ENCODE results near the gene CFAP100. TPM values are rescaled to one million over a fixed set of nuclear protein-coding genes. Genes with fewer than 3 reads are reported as not detected.

Gene CFAP100
- total RNA-seq, 2 donors from 2014 or later, result not detected

- Histone ChIP-seq H3K4me3 (no peak overlapping the region), H3K27ac (no peak overlapping the region), H3K4me1 (no peaks in the 10 kb centered on the region), H3K36me3 (no peaks in the 10 kb centered on the region), H3K27me3 (no peaks in the 10 kb centered on the region), H3K9me3 (peaks cover 0 to 13% of the 10 kb centered on the region in 2 donors)
- no peak for DNase-seq (ENCODE audit: low spot score)
- TF ChIP-seq, protein P1, sequence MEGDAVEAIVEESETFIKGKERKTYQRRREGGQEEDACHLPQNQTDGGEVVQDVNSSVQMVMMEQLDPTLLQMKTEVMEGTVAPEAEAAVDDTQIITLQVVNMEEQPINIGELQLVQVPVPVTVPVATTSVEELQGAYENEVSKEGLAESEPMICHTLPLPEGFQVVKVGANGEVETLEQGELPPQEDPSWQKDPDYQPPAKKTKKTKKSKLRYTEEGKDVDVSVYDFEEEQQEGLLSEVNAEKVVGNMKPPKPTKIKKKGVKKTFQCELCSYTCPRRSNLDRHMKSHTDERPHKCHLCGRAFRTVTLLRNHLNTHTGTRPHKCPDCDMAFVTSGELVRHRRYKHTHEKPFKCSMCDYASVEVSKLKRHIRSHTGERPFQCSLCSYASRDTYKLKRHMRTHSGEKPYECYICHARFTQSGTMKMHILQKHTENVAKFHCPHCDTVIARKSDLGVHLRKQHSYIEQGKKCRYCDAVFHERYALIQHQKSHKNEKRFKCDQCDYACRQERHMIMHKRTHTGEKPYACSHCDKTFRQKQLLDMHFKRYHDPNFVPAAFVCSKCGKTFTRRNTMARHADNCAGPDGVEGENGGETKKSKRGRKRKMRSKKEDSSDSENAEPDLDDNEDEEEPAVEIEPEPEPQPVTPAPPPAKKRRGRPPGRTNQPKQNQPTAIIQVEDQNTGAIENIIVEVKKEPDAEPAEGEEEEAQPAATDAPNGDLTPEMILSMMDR (IDR thresholded peaks at IDR 0.05), result no peak
These were observed 30.0 kb downstream of the CFAP100 start for GRCh38 chr3:126424751-126425150.

DNA sequence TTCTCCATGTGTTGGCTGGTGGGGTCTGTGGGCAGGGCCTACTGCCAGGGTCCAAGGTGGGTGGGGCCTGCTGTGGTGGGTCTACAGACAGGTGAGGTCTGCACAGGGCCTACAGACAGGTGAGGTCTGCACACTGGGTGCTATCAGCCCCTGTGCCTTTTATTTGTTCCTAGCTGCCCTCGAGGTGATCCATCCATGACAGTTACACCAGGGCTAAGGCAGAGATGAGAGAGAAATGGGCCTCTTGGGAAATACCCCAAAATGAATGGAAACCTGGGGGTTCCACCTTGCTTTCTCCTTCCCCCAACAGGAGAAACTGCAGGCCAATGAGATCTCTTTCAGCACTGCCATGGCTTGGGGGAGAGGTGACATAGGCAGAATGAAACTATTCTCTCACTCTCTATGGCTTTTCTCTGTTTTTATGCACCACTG is 36.4 kb downstream of the CFAP100 start:
- TF ChIP-seq, protein P1 (IDR thresholded peaks at IDR 0.05), result no peak
- peaks cover 0 to 8% of the 10 kb centered on the region in 2 donors for H3K9me3 ChIP-seq
- H3K27me3 ChIP-seq, result no peaks in the 10 kb centered on the region

GRCh38 chr3:126432361-126433104 is 37.8 kb downstream of the CFAP100 start:
- TF ChIP-seq, protein P1 (IDR thresholded peaks at IDR 0.05), result no peak
- peak; percentile 4 for DNase-seq (ENCODE audit: low spot score)
- Histone ChIP-seq H3K27me3 (no peaks in the 10 kb centered on the region), H3K4me1 (peaks cover 0 to 13% of the 10 kb centered on the region in 2 donors), H3K36me3 (peaks cover 25% of the 10 kb centered on the region), H3K9me3 (peaks cover 0 to 4% of the 10 kb centered on the region in 2 donors), H3K27ac (peak overlapping the region in 1 of 2 donors; percentile 70), H3K4me3 (no peak overlapping the region)

More for the DNA sequence above, 36.4 kb downstream of the CFAP100 start:
- peak; percentile 16 for DNase-seq (ENCODE audit: low spot score)
- Histone ChIP-seq H3K4me1 (peaks cover 0 to 13% of the 10 kb centered on the region in 2 donors), H3K27ac (no peak overlapping the region), H3K36me3 (peaks cover 14% of the 10 kb centered on the region), H3K4me3 (no peak overlapping the region)

- H3K27me3 ChIP-seq, result no peaks in the 10 kb centered on the region
- H3K36me3 ChIP-seq, result peaks cover 31% of the 10 kb centered on the region
- peak; percentile 47 for DNase-seq (ENCODE audit: low spot score)
- H3K4me3 ChIP-seq, result no peak overlapping the region
- peaks cover 0 to 13% of the 10 kb centered on the region in 2 donors for H3K4me1 ChIP-seq
- H3K27ac ChIP-seq, result peak overlapping the region in 1 of 2 donors; percentile 70
- TF ChIP-seq, protein P1 (IDR thresholded peaks at IDR 0.05), result no peak
- H3K9me3 ChIP-seq, result peaks cover 0 to 4% of the 10 kb centered on the region in 2 donors
These were observed 38.4 kb downstream of the CFAP100 start for GRCh38 chr3:126433105-126433430.

DNA sequence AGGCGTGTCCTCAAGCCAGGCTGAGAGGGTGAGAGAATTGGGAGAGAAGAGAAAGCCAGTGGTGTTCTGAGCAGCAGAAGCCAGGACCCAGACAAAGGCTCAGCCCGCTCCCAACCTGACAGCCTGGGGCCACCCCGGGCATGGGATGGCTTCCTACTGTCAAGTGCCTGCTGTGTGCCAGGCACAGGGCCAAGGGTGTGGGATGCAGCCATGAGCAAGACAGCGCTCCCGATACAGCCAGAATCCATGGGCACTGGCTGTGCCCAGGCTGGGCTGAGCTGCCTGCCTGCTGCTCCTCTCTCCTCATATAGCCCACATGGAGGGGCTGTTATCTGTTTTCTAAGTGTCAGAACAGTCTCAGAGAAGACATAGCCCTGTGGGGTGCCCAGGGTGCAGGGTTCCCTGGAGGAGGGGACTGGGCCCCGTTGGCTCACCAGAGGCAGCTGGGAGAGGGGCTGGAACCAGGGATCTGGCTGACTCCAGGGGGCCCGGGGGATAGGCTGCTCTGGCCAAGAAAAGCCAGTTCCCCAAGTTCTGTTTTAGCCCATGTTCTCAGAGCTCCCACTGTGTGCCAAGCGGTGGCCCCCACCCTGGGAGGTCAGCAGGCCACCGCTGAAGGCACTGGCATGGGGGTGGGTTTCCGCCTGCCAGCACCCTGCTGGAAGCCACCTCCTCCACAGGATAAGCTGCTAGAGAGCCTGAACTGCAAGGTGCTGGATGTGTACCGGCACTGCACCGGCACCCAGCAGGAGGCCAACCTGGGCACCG is 39.0 kb downstream of the CFAP100 start:
- TF ChIP-seq, protein P1 (IDR thresholded peaks at IDR 0.05), result no peak
- peak overlapping the region in 1 of 2 donors; percentile 70 for H3K27ac ChIP-seq
- no peak overlapping the region for H3K4me3 ChIP-seq
- H3K36me3 ChIP-seq, result peaks cover 35% of the 10 kb centered on the region
- H3K27me3 ChIP-seq, result no peaks in the 10 kb centered on the region
- H3K9me3 ChIP-seq, result peaks cover 0 to 4% of the 10 kb centered on the region in 2 donors
- H3K4me1 ChIP-seq, result peaks cover 0 to 13% of the 10 kb centered on the region in 2 donors
- DNase-seq (ENCODE audit: low spot score), result peak; percentile 58
